GM21360 (cell line): ENCODE data around the gene KDSR.

Source experiments
- ATAC-seq: cut with Tn5 transposase; IDR thresholded peaks from one replicate; pipeline ENCODE4 v1.9.1; 2021; ENCODE audit warnings: mild to moderate bottlenecking, moderate library complexity; ENCODE audit not compliant: unreplicated experiment

KDSR gene

GRCh38 chr18:63307551-63308200 lies 59.3 kb downstream of the KDSR start:
- ATAC-seq = no peak

GRCh38 chr18:63306819-63307550 lies 60.0 kb downstream of the KDSR start:
- no peak for ATAC-seq

- no peak for ATAC-seq
These were observed 60.8 kb downstream of the KDSR start for GRCh38 chr18:63306249-63306648.

GRCh38 chr18:63303547-63303946 lies 63.5 kb downstream of the KDSR start:
- ATAC-seq = no peak

- no peak for ATAC-seq
These were observed 64.2 kb downstream of the KDSR start for GRCh38 chr18:63302636-63303405.

GRCh38 chr18:63302220-63302619 lies 64.8 kb downstream of the KDSR start:
- ATAC-seq = no peak

- ATAC-seq = no peak
These were observed 65.6 kb downstream of the KDSR start for GRCh38 chr18:63301434-63301833.

- ATAC-seq = peak; percentile 65
These were observed 66.9 kb downstream of the KDSR start for GRCh38 chr18:63299837-63300745.

GRCh38 chr18:63298400-63299365 lies 68.3 kb downstream of the KDSR start:
- no peak for ATAC-seq

- ATAC-seq = no peak
These were observed 69.2 kb downstream of the KDSR start for GRCh38 chr18:63297687-63298399.

GRCh38 chr18:63293935-63294334 lies 73.1 kb downstream of the KDSR start:
- no peak for ATAC-seq

- peak; percentile 43 for ATAC-seq
These were observed 73.9 kb downstream of the KDSR start for GRCh38 chr18:63292831-63293683.

- ATAC-seq = no peak
These were observed 75.7 kb downstream of the KDSR start for GRCh38 chr18:63291278-63291677.

- ATAC-seq = no peak
These were observed 76.2 kb downstream of the KDSR start for GRCh38 chr18:63290821-63291200.

GRCh38 chr18:63290166-63290820 lies 76.7 kb downstream of the KDSR start:
- no peak for ATAC-seq

GRCh38 chr18:63288311-63288710 lies 78.7 kb downstream of the KDSR start:
- ATAC-seq = no peak

- no peak for ATAC-seq
These were observed 79.2 kb downstream of the KDSR start for GRCh38 chr18:63287691-63288220.
